HAP-1 (cell line): ENCODE results near the gene ZNF319.

Experiments
- DNase-seq, 2 experiments: peaks; one replicate each; pipeline ENCODE4 v3.0.0-alpha.2; 2016 to 2020; ENCODE audit warnings: low spot score in 2 of 2
- H3K27me3 ChIP-seq: fragments of 250-450 bp; sonication (Bioruptor Pico); 2 replicates; pipeline ENCODE4 v1.5.1; 2020; ENCODE audit warnings: low read depth, mild to moderate bottlenecking, moderate library complexity
- H3K36me3 ChIP-seq: fragments of 250-450 bp; sonication (Bioruptor Pico); replicated peaks from 2 replicates; pipeline ENCODE4 v1.5.1; 2020; ENCODE audit warnings: mild to moderate bottlenecking
- H3K4me1 ChIP-seq: fragments of 250-450 bp; sonication (Bioruptor Pico); 2 replicates; pipeline ENCODE4 v1.5.1; 2020; ENCODE audit warnings: mild to moderate bottlenecking
- H3K4me3 ChIP-seq: fragments of 250-450 bp; sonication (Bioruptor Pico); 2 replicates; pipeline ENCODE4 v1.5.1; 2020; ENCODE audit warnings: mild to moderate bottlenecking, moderate library complexity
- H3K9me3 ChIP-seq: fragments of 250-450 bp; sonication (Bioruptor Pico); 2 replicates; pipeline ENCODE4 v1.5.1; 2020; ENCODE audit warnings: mild to moderate bottlenecking, moderate library complexity
- in situ Hi-C: fragments of 300-500 bp; cut with MboI; formaldehyde crosslinking; loops from 3 replicates; pipeline ENCODE4 v1.14.3; 2020; ENCODE audit warnings: low sequenced_read_pairs, inconsistent platforms, mixed read lengths

ZNF319 gene

GRCh38 chr16:57994361-57994760 lies 6.1 kb downstream of the ZNF319 start:
- DNase-seq: no peak

GRCh38 chr16:57993897-57994296 lies 6.6 kb downstream of the ZNF319 start:
- DNase-seq: no peak
- Histone ChIP-seq H3K4me1 (no peaks in the 10 kb centered on the region), H3K27me3 (no peaks in the 10 kb centered on the region), H3K4me3 (no peak overlapping the region), H3K9me3 (no peaks in the 10 kb centered on the region; the same call in 1 of the 2 replicates), H3K36me3 (0 out of 2 replicates have a peak, but pooled peaks cover 6% of the 10 kb centered on the region)
- in situ Hi-C loops: no loop called here

More at GRCh38 chr16:57994361-57994760, 6.1 kb downstream of the ZNF319 start:
- Histone ChIP-seq H3K9me3 (no peaks in the 10 kb centered on the region; the same call in 1 of the 2 replicates), H3K4me1 (peaks cover 3% of the 10 kb centered on the region; the same call in 1 of the 2 replicates), H3K36me3 (0 out of 2 replicates have a peak, but pooled peaks cover 6% of the 10 kb centered on the region), H3K4me3 (no peak overlapping the region), H3K27me3 (no peaks in the 10 kb centered on the region)
- in situ Hi-C loops: no loop called here

- H3K9me3 ChIP-seq: no peaks in the 10 kb centered on the region; the same call in 1 of the 2 replicates
- 0 out of 2 replicates have a peak, but pooled peaks cover 6% of the 10 kb centered on the region for H3K36me3 ChIP-seq
- H3K27me3 ChIP-seq: no peaks in the 10 kb centered on the region
- H3K4me3 ChIP-seq: no peak overlapping the region
- DNase-seq: no peak
- H3K4me1 ChIP-seq: no peaks in the 10 kb centered on the region
- in situ Hi-C loops: no loop called here
These were observed 7.0 kb downstream of the ZNF319 start for GRCh38 chr16:57993438-57993837.

GRCh38 chr16:57992084-57992483 lies 8.4 kb downstream of the ZNF319 start:
- in situ Hi-C loops: no loop called here
- H3K36me3 ChIP-seq: 0 out of 2 replicates have a peak, but pooled peaks cover 4% of the 10 kb centered on the region
- no peak for DNase-seq
- no peaks in the 10 kb centered on the region for H3K4me1 ChIP-seq
- no peaks in the 10 kb centered on the region for H3K27me3 ChIP-seq
- H3K4me3 ChIP-seq: no peak overlapping the region
- H3K9me3 ChIP-seq: no peaks in the 10 kb centered on the region; the same call in 1 of the 2 replicates

- Histone ChIP-seq H3K27me3 (no peaks in the 10 kb centered on the region), H3K36me3 (0 out of 2 replicates have a peak, but pooled peaks cover 4% of the 10 kb centered on the region), H3K4me3 (no peak overlapping the region), H3K4me1 (no peaks in the 10 kb centered on the region), H3K9me3 (no peaks in the 10 kb centered on the region; the same call in 1 of the 2 replicates)
- in situ Hi-C loops: no loop called here
- DNase-seq: no peak
These were observed 8.9 kb downstream of the ZNF319 start for GRCh38 chr16:57991551-57992059.

GRCh38 chr16:57988929-57989328 lies 11.5 kb downstream of the ZNF319 start:
- no peaks in the 10 kb centered on the region for H3K9me3 ChIP-seq
- no peak for DNase-seq
- H3K4me3 ChIP-seq: no peak overlapping the region

GRCh38 chr16:57987441-57988177 lies 12.9 kb downstream of the ZNF319 start:
- H3K9me3 ChIP-seq: no peaks in the 10 kb centered on the region
- no peak overlapping the region for H3K4me3 ChIP-seq
- H3K36me3 ChIP-seq: no peaks in the 10 kb centered on the region
- H3K4me1 ChIP-seq: peaks cover 5% of the 10 kb centered on the region
- in situ Hi-C loops: no loop called here
- no peak for DNase-seq
- H3K27me3 ChIP-seq: no peaks in the 10 kb centered on the region

More at GRCh38 chr16:57988929-57989328, 11.5 kb downstream of the ZNF319 start:
- in situ Hi-C loops: no loop called here
- Histone ChIP-seq H3K4me1 (peaks cover 5% of the 10 kb centered on the region), H3K27me3 (no peaks in the 10 kb centered on the region), H3K36me3 (no peaks in the 10 kb centered on the region)

GRCh38 chr16:57986196-57986595 lies 14.3 kb downstream of the ZNF319 start:
- no peak overlapping the region for H3K4me3 ChIP-seq
- in situ Hi-C loops: no loop called here
- no peaks in the 10 kb centered on the region for H3K36me3 ChIP-seq
- no peak for DNase-seq
- H3K27me3 ChIP-seq: no peaks in the 10 kb centered on the region
- H3K9me3 ChIP-seq: no peaks in the 10 kb centered on the region
- H3K4me1 ChIP-seq: peaks cover 5% of the 10 kb centered on the region

GRCh38 chr16:57985204-57986181 lies 15.0 kb downstream of the ZNF319 start:
- no peak for DNase-seq
- Histone ChIP-seq H3K4me1 (peaks cover 5% of the 10 kb centered on the region), H3K4me3 (peak overlapping the region; percentile 50), H3K27me3 (no peaks in the 10 kb centered on the region), H3K36me3 (no peaks in the 10 kb centered on the region), H3K9me3 (no peaks in the 10 kb centered on the region)
- in situ Hi-C loops: no loop called here

- peak; percentile 93 to 98 for DNase-seq
- peaks cover 5% of the 10 kb centered on the region for H3K4me1 ChIP-seq
- no peaks in the 10 kb centered on the region for H3K9me3 ChIP-seq
- peak overlapping the region; percentile 50 for H3K4me3 ChIP-seq
- no peaks in the 10 kb centered on the region for H3K27me3 ChIP-seq
- H3K36me3 ChIP-seq: no peaks in the 10 kb centered on the region
- in situ Hi-C loops: no loop called here
These were observed 15.8 kb downstream of the ZNF319 start for GRCh38 chr16:57984443-57985203.

- Histone ChIP-seq H3K9me3 (no peaks in the 10 kb centered on the region), H3K27me3 (no peaks in the 10 kb centered on the region), H3K36me3 (no peaks in the 10 kb centered on the region), H3K4me1 (peaks cover 5% of the 10 kb centered on the region), H3K4me3 (no peak overlapping the region)
- in situ Hi-C loops: no loop called here
- no peak for DNase-seq
These were observed 18.1 kb downstream of the ZNF319 start for GRCh38 chr16:57982385-57982784.

GRCh38 chr16:57981636-57982035 lies 18.8 kb downstream of the ZNF319 start:
- H3K27me3 ChIP-seq: no peaks in the 10 kb centered on the region
- no peak overlapping the region for H3K4me3 ChIP-seq
- in situ Hi-C loops: no loop called here
- no peaks in the 10 kb centered on the region for H3K36me3 ChIP-seq
- peaks cover 5% of the 10 kb centered on the region for H3K4me1 ChIP-seq
- H3K9me3 ChIP-seq: no peaks in the 10 kb centered on the region
- no peak for DNase-seq

GRCh38 chr16:57979006-57979585 lies 21.4 kb downstream of the ZNF319 start:
- in situ Hi-C loops: no loop called here
- Histone ChIP-seq H3K27me3 (no peaks in the 10 kb centered on the region), H3K9me3 (no peaks in the 10 kb centered on the region), H3K4me1 (no peaks in the 10 kb centered on the region), H3K4me3 (no peak overlapping the region), H3K36me3 (no peaks in the 10 kb centered on the region)
- no peak for DNase-seq
